ENCODE measurements around the gene CFHR4.

The CFHR4 gene

DNA sequence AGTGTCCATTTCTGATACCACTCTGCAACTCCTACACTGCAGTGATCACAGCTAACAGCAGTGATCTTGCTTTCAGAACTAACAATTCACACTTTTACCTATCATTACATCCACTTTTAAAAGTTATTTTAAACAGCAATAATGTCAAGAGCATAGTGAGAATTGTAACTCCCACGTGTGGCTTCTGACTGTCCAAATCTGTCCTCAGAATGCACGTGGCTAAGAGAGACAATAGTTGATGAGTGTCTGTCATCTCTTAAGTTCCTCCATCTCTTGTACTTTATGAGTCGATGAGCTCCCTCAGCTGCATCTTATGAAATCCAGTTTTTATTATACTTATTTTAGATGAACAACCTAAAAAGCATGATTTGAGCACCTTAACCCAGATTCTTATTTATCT lies 73.0 kb downstream of the CFHR4 start:
- TF ChIP-seq, protein P1, sequence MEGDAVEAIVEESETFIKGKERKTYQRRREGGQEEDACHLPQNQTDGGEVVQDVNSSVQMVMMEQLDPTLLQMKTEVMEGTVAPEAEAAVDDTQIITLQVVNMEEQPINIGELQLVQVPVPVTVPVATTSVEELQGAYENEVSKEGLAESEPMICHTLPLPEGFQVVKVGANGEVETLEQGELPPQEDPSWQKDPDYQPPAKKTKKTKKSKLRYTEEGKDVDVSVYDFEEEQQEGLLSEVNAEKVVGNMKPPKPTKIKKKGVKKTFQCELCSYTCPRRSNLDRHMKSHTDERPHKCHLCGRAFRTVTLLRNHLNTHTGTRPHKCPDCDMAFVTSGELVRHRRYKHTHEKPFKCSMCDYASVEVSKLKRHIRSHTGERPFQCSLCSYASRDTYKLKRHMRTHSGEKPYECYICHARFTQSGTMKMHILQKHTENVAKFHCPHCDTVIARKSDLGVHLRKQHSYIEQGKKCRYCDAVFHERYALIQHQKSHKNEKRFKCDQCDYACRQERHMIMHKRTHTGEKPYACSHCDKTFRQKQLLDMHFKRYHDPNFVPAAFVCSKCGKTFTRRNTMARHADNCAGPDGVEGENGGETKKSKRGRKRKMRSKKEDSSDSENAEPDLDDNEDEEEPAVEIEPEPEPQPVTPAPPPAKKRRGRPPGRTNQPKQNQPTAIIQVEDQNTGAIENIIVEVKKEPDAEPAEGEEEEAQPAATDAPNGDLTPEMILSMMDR (IDR thresholded peaks at IDR 0.05; ENCODE audit: low read depth, low read length): no peak
- Histone ChIP-seq H3K27me3 (ENCODE audit: insufficient read depth, low read depth, severe bottlenecking) (no peaks in the 10 kb centered on the region), H3K36me3 (no peaks in the 10 kb centered on the region), H3K27ac (no peak overlapping the region), H3K4me3 (ENCODE audit: low read depth, low read length) (no peak overlapping the region), H3K9me3 (ENCODE audit: severe bottlenecking) (no peaks in the 10 kb centered on the region)
- no peak for DNase-seq
